ENCODE measurements around the gene ATP6V0B.

ATP6V0B gene

DNA sequence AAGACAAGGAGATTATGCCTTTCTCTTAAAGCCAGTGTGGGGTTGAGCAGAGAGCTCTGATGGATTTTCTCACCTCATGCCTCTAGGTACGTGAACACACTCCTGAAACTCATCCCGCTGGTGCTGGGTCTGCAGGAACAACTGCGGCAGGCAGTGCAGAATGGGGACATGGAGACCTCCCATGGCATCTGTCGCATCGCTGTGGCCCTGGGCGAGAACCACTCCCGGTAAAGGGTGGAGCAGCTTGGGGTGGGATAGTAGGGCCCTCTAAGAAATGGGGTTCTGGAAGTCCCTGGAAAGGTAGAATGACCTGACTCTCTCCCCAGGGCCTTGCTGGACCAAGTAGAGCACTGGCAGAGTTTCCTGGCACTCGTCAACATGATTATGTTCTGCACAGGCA lies 18.5 kb upstream of the ATP6V0B start:
- H3K4me3 ChIP-seq (ENCODE audit: low read depth in 1 of 2, low read length in 1 of 2): no peak overlapping the region
- H3K27ac ChIP-seq: no peak overlapping the region
- H3K27me3 ChIP-seq: no peaks in the 10 kb centered on the region
- H3K9me3 ChIP-seq: no peaks in the 10 kb centered on the region
- H3K36me3 ChIP-seq: peaks cover 43% of the 10 kb centered on the region
- TF ChIP-seq, protein P1, sequence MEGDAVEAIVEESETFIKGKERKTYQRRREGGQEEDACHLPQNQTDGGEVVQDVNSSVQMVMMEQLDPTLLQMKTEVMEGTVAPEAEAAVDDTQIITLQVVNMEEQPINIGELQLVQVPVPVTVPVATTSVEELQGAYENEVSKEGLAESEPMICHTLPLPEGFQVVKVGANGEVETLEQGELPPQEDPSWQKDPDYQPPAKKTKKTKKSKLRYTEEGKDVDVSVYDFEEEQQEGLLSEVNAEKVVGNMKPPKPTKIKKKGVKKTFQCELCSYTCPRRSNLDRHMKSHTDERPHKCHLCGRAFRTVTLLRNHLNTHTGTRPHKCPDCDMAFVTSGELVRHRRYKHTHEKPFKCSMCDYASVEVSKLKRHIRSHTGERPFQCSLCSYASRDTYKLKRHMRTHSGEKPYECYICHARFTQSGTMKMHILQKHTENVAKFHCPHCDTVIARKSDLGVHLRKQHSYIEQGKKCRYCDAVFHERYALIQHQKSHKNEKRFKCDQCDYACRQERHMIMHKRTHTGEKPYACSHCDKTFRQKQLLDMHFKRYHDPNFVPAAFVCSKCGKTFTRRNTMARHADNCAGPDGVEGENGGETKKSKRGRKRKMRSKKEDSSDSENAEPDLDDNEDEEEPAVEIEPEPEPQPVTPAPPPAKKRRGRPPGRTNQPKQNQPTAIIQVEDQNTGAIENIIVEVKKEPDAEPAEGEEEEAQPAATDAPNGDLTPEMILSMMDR (IDR thresholded peaks at IDR 0.05): no peak
- peaks cover 5 to 13% of the 10 kb centered on the region in 2 experiments for H3K4me1 ChIP-seq (ENCODE audit: control insufficient read depth in 1 of 2, insufficient read depth in 1 of 2, low read depth in 1 of 2, low read length in 1 of 2)

DNA sequence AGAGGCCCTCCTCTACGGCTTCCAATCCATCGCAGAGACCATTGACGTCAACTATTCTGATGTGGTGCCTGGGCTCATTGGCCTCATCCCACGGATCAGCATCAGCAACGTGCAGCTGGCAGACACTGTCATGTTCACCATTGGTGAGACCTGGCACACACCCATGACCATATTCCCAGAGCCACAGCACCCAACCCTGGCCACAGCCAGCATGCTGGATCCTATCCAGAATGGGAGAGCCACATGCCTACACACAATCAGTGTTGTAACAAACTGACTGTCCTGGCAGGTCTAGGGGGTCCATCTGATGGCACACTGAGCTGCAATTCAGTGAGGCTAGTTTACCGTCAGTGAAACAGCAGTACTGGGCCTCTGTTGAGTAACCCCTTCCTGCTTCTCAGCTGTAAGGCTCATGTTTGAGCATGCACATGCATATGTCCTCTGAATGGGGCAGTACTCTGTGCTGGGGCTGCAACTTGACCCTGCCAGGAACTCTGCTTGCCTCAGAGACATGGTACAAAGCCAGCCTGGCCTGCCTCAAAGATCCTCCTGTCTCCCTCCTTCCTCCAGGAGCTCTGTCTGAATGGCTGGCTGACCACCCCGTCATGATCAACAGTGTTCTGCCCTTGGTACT lies 17.2 kb upstream of the ATP6V0B start:
- TF ChIP-seq, protein P1 (IDR thresholded peaks at IDR 0.05): no peak
- Histone ChIP-seq H3K4me3 (ENCODE audit: low read depth in 1 of 2, low read length in 1 of 2) (no peak overlapping the region), H3K4me1 (ENCODE audit: control insufficient read depth in 1 of 2, insufficient read depth in 1 of 2, low read depth in 1 of 2, low read length in 1 of 2) (peaks cover 5 to 13% of the 10 kb centered on the region in 2 experiments), H3K36me3 (peaks cover 56% of the 10 kb centered on the region), H3K27ac (no peak overlapping the region), H3K27me3 (no peaks in the 10 kb centered on the region), H3K9me3 (no peaks in the 10 kb centered on the region)

DNA sequence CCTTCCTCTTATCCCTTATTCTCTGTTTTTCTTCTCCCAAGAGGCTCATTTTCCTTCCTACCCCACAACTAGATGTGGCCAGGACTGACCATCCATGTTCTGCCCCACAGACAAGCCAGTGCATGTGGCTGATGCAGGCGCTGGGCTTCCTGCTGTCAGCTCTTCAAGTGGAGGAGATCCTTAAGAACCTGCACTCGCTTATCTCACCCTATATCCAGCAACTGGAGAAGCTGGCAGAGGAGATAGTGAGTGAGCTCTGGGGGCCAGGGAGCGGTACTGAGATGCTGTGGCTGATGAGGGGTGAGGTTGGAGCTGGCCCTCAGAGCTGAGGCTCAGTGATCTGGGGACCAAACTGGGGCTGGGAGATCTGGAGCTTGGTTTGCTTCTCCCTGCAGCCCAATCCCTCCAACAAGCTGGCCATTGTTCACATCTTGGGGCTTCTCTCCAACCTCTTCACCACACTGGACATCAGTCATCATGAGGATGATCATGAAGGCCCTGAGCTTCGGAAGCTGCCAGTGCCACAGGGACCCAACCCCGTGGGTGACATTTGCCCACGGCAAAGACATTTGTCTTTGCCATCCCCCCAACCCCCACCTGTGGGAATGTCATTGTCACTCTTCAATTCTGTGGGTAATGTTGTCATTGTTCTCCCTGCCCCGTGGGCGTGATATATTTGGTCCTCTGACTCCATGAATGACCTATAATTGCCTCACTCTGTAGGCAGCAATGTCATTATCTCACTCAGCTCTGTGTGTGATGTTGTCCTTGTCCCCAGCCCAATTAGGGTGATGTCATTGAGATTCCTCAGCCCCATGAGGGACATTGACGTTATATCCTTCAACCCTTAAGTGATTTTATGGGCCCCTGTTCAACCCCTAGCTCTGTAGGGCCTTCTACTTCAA lies 16.2 kb upstream of the ATP6V0B start:
- TF ChIP-seq, protein P1 (IDR thresholded peaks at IDR 0.05): no peak
- Histone ChIP-seq H3K27me3 (no peaks in the 10 kb centered on the region), H3K9me3 (no peaks in the 10 kb centered on the region), H3K4me3 (ENCODE audit: low read depth in 1 of 2, low read length in 1 of 2) (no peak overlapping the region), H3K27ac (no peak overlapping the region), H3K4me1 (ENCODE audit: control insufficient read depth in 1 of 2, insufficient read depth in 1 of 2, low read depth in 1 of 2, low read length in 1 of 2) (peaks cover 8 to 21% of the 10 kb centered on the region in 2 experiments), H3K36me3 (peaks cover 58% of the 10 kb centered on the region)

DNA sequence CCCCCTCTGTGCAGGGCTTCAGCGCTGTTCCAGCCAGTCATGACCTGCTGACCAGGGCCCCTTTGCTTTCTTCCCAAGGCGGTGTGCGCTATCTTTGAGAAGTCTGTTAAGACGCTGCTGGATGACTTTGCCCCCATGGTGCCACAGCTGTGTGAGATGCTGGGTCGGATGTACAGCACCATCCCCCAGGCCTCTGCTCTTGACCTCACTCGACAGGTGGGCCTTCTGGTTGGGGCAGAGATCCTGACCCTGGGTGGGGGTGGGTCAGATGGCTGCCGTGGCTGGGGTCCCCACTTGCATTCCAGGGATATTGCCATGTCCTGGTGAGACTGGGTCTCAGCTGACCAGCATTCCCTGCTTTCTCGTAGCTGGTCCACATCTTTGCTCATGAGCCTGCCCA lies 14.0 kb upstream of the ATP6V0B start:
- peaks cover 58% of the 10 kb centered on the region for H3K36me3 ChIP-seq
- TF ChIP-seq, protein P1 (IDR thresholded peaks at IDR 0.05): no peak

DNA sequence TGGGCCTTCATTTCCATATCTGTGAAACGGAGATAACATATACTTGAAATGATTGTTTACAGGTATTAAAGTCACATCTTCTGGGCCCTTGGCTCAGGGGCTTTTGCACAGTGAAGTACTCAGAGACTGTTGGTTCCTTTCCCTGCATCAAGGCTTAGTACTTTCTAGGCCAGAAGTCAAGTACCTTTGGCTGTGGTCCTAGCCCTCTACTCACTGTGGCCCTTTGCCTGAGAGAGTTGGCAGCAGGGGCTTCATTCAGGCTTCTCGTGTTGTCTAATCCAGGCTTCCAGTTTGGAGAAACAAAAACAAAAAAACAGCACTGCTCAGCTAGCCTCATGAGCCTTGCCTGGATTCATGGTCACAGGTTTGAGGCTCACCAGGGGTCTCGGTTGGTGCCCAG lies 13.1 kb upstream of the ATP6V0B start:
- TF ChIP-seq, protein P1 (IDR thresholded peaks at IDR 0.05): no peak
- peaks cover 59% of the 10 kb centered on the region for H3K36me3 ChIP-seq
- no peak overlapping the region for H3K27ac ChIP-seq

More for the DNA sequence above, 14.0 kb upstream of the ATP6V0B start:
- no peaks in the 10 kb centered on the region for H3K27me3 ChIP-seq
- no peaks in the 10 kb centered on the region for H3K9me3 ChIP-seq
- H3K4me1 ChIP-seq (ENCODE audit: control insufficient read depth in 1 of 2, insufficient read depth in 1 of 2, low read depth in 1 of 2, low read length in 1 of 2): peaks cover 21 to 38% of the 10 kb centered on the region in 2 experiments
- H3K4me3 ChIP-seq (ENCODE audit: low read depth in 1 of 2, low read length in 1 of 2): no peak overlapping the region
- H3K27ac ChIP-seq: no peak overlapping the region

More for the DNA sequence above, 13.1 kb upstream of the ATP6V0B start:
- no peak overlapping the region for H3K4me3 ChIP-seq (ENCODE audit: low read depth in 1 of 2, low read length in 1 of 2)
- H3K27me3 ChIP-seq: no peaks in the 10 kb centered on the region
- no peaks in the 10 kb centered on the region for H3K9me3 ChIP-seq
- peaks cover 21 to 38% of the 10 kb centered on the region in 2 experiments for H3K4me1 ChIP-seq (ENCODE audit: control insufficient read depth in 1 of 2, insufficient read depth in 1 of 2, low read depth in 1 of 2, low read length in 1 of 2)

Data from neutrophil (primary cell).